Activated CD4-positive, alpha-beta T cell treated with anti-CD3 and anti-CD28 coated beads, Interleukin-2, amount 10 ng/mL, durations not matched to agents 24 days and 14 days (primary cell): ENCODE data around the gene CBLB. TPM values are rescaled to one million over a fixed set of nuclear protein-coding genes. Genes with fewer than 3 reads are reported as not detected.
"Not testable (repeated sequence)": the region's sequence is repeated elsewhere in the genome, so short reads cannot be mapped to it uniquely, and the experiment has no call there.

Experiments used
- DNase-seq: peaks from one replicate; pipeline ENCODE4 v3.0.0; 2022
- H3K27ac Mint-ChIP-seq: one replicate; pipeline ENCODE4 v1.8.0; 2022; ENCODE audit warnings: mild to moderate bottlenecking, mixed read lengths
- H3K27me3 Mint-ChIP-seq: one replicate; pipeline ENCODE4 v1.8.0; 2022; ENCODE audit warnings: mixed read lengths
- H3K36me3 Mint-ChIP-seq: one replicate; pipeline ENCODE4 v1.8.0; 2022; ENCODE audit warnings: low read depth, mild to moderate bottlenecking, mixed read lengths
- H3K4me1 Mint-ChIP-seq: one replicate; pipeline ENCODE4 v1.8.0; 2021; ENCODE audit warnings: mixed read lengths
- H3K4me3 Mint-ChIP-seq: one replicate; pipeline ENCODE4 v1.8.0; 2022; ENCODE audit warnings: mild to moderate bottlenecking, moderate library complexity, mixed read lengths
- H3K9me3 Mint-ChIP-seq: one replicate; pipeline ENCODE4 v1.8.0; 2021; ENCODE audit warnings: mixed read lengths
- intact Hi-C: fragments of 100-400 bp; cut with micrococcal nuclease; formaldehyde crosslinking; loops from one replicate; pipeline ENCODE4 v1.15.1; 2023
- total RNA-seq: library from RNA; stranded (reverse); gene quantifications from 2 replicates; pipeline ENCODE4 v1.2.3, GENCODE V29; 2022

CBLB gene
- total RNA-seq, 1 donor from 2014 or later, result 183 TPM

- peaks cover 73% of the 10 kb centered on the region for H3K36me3 Mint-ChIP-seq
- DNase-seq, intact Hi-C loops, H3K4me3 Mint-ChIP-seq, H3K27me3 Mint-ChIP-seq, H3K27ac Mint-ChIP-seq: not testable (repeated sequence)
- peaks cover 24% of the 10 kb centered on the region for H3K4me1 Mint-ChIP-seq
- H3K9me3 Mint-ChIP-seq, result peaks cover 19% of the 10 kb centered on the region
Observed at GRCh38 chr3:105727036-105727435, 141.8 kb downstream of the CBLB start.

- Mint-ChIP-seq H3K9me3 (peaks cover 21% of the 10 kb centered on the region), H3K27ac (no peak overlapping the region), H3K27me3 (no peaks in the 10 kb centered on the region), H3K36me3 (peaks cover 76% of the 10 kb centered on the region), H3K4me1 (peaks cover 22% of the 10 kb centered on the region), H3K4me3 (no peak overlapping the region)
- intact Hi-C loops, result no loop called here
- DNase-seq, result no peak
Observed at GRCh38 chr3:105722943-105723556, 145.8 kb downstream of the CBLB start.

GRCh38 chr3:105719791-105720190 lies 149.0 kb downstream of the CBLB start:
- Mint-ChIP-seq H3K27me3 (no peaks in the 10 kb centered on the region), H3K36me3 (peaks cover 75% of the 10 kb centered on the region), H3K9me3 (peaks cover 9% of the 10 kb centered on the region), H3K27ac (no peak overlapping the region), H3K4me3 (no peak overlapping the region), H3K4me1 (peaks cover 25% of the 10 kb centered on the region)
- DNase-seq, result no peak
- intact Hi-C loops, result no loop called here

GRCh38 chr3:105715372-105715771 lies 153.4 kb downstream of the CBLB start:
- Mint-ChIP-seq H3K9me3 (peaks cover 4% of the 10 kb centered on the region), H3K36me3 (peaks cover 74% of the 10 kb centered on the region), H3K27ac (no peak overlapping the region), H3K27me3 (no peaks in the 10 kb centered on the region), H3K4me1 (peaks cover 15% of the 10 kb centered on the region), H3K4me3 (no peak overlapping the region)
- DNase-seq, result no peak
- intact Hi-C loops, result no loop called here

- Mint-ChIP-seq H3K27ac (peak overlapping the region; percentile 43), H3K4me1 (peaks cover 21% of the 10 kb centered on the region), H3K4me3 (no peak overlapping the region), H3K36me3 (peaks cover 74% of the 10 kb centered on the region), H3K27me3 (no peaks in the 10 kb centered on the region), H3K9me3 (peaks cover 10% of the 10 kb centered on the region)
- intact Hi-C loops, result no loop called here
- DNase-seq, result no peak
Observed at GRCh38 chr3:105714453-105714852, 154.4 kb downstream of the CBLB start.

- H3K27me3 Mint-ChIP-seq, result no peaks in the 10 kb centered on the region
- peaks cover 55% of the 10 kb centered on the region for H3K36me3 Mint-ChIP-seq
- no peak for DNase-seq
- intact Hi-C loops, result no loop called here
- no peak overlapping the region for H3K4me3 Mint-ChIP-seq
- peaks cover 6% of the 10 kb centered on the region for H3K9me3 Mint-ChIP-seq
- H3K4me1 Mint-ChIP-seq, result peaks cover 14% of the 10 kb centered on the region
- no peak overlapping the region for H3K27ac Mint-ChIP-seq
Observed at GRCh38 chr3:105708980-105709379, 159.8 kb downstream of the CBLB start.

GRCh38 chr3:105707009-105707408 lies 161.8 kb downstream of the CBLB start:
- H3K9me3 Mint-ChIP-seq, result peaks cover 6% of the 10 kb centered on the region
- DNase-seq, result no peak
- no peak overlapping the region for H3K4me3 Mint-ChIP-seq
- intact Hi-C loops, result no loop called here
- H3K4me1 Mint-ChIP-seq, result peaks cover 18% of the 10 kb centered on the region
- H3K36me3 Mint-ChIP-seq, result peaks cover 62% of the 10 kb centered on the region
- H3K27me3 Mint-ChIP-seq, result no peaks in the 10 kb centered on the region
- H3K27ac Mint-ChIP-seq, result no peak overlapping the region

- intact Hi-C loops, result no loop called here
- Mint-ChIP-seq H3K4me1 (peaks cover 19% of the 10 kb centered on the region), H3K36me3 (peaks cover 65% of the 10 kb centered on the region), H3K27me3 (no peaks in the 10 kb centered on the region), H3K27ac (no peak overlapping the region), H3K9me3 (peaks cover 2% of the 10 kb centered on the region), H3K4me3 (no peak overlapping the region)
- DNase-seq, result no peak
Observed at GRCh38 chr3:105704726-105705410, 163.9 kb downstream of the CBLB start.

- peak overlapping the region; percentile 49 for H3K27ac Mint-ChIP-seq
- intact Hi-C loops, result no loop called here
- H3K36me3 Mint-ChIP-seq, result peaks cover 71% of the 10 kb centered on the region
- no peaks in the 10 kb centered on the region for H3K27me3 Mint-ChIP-seq
- no peak for DNase-seq
- H3K9me3 Mint-ChIP-seq, result no peaks in the 10 kb centered on the region
- H3K4me3 Mint-ChIP-seq, result no peak overlapping the region
- peaks cover 27% of the 10 kb centered on the region for H3K4me1 Mint-ChIP-seq
Observed at GRCh38 chr3:105700575-105700974, 168.2 kb downstream of the CBLB start.

DNA sequence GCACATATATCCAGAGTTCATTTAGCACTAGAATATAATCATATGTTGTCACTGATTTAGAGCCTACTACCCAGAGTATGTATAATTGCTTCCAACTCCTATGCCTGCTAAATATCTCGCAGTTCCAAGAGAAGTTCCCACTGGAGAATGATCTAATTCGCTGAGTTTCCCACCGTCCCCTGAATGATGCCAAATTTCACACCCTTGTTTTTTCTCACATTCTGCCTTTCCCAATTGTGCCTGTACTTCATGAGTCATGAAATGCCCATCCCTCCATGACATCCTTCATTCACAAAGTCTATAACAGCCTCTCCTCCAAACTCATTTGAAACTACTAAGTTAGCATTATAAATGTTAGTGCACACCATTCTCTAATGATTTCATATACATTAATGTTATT lies 177.2 kb downstream of the CBLB start:
- Mint-ChIP-seq H3K36me3 (peaks cover 60% of the 10 kb centered on the region), H3K4me3 (no peak overlapping the region), H3K27ac (no peak overlapping the region), H3K9me3 (peaks cover 6% of the 10 kb centered on the region), H3K4me1 (peaks cover 27% of the 10 kb centered on the region), H3K27me3 (no peaks in the 10 kb centered on the region)
- DNase-seq, result no peak
- intact Hi-C loops, result no loop called here

- Mint-ChIP-seq H3K4me1 (peaks cover 32% of the 10 kb centered on the region), H3K27ac (no peak overlapping the region), H3K4me3 (no peak overlapping the region), H3K36me3 (peaks cover 57% of the 10 kb centered on the region), H3K9me3 (peaks cover 6% of the 10 kb centered on the region), H3K27me3 (no peaks in the 10 kb centered on the region)
- intact Hi-C loops, result no loop called here
- no peak for DNase-seq
Observed at GRCh38 chr3:105691053-105691452, 177.8 kb downstream of the CBLB start.

- H3K4me1 Mint-ChIP-seq, result peaks cover 29% of the 10 kb centered on the region
- peaks cover 68% of the 10 kb centered on the region for H3K36me3 Mint-ChIP-seq
- H3K27me3 Mint-ChIP-seq, result no peaks in the 10 kb centered on the region
- H3K9me3 Mint-ChIP-seq, result peaks cover 4% of the 10 kb centered on the region
- H3K27ac Mint-ChIP-seq, result peak overlapping the region; percentile 38
- no peak overlapping the region for H3K4me3 Mint-ChIP-seq
- intact Hi-C loops, result loop anchor here (10.0 kb wide), 1 partner anchor 1376 kb away; no protein-coding TSS in a partner anchor
- no peak for DNase-seq
Observed at GRCh38 chr3:105688821-105689220, 180.0 kb downstream of the CBLB start.

- H3K9me3 Mint-ChIP-seq, result no peaks in the 10 kb centered on the region
- DNase-seq, result peak; percentile 53
- H3K4me1 Mint-ChIP-seq, result peaks cover 18% of the 10 kb centered on the region
- H3K27ac Mint-ChIP-seq, result peak overlapping the region; percentile 67
- H3K36me3 Mint-ChIP-seq, result peaks cover 65% of the 10 kb centered on the region
- H3K4me3 Mint-ChIP-seq, result no peak overlapping the region
- H3K27me3 Mint-ChIP-seq, result no peaks in the 10 kb centered on the region
- intact Hi-C loops, result loop anchor here (2.0 to 10.0 kb wide), 5 partner anchors 140 to 1378 kb away; partner anchors contain the start of gene CBLB
Observed at GRCh38 chr3:105686278-105686897, 182.4 kb downstream of the CBLB start.

DNA sequence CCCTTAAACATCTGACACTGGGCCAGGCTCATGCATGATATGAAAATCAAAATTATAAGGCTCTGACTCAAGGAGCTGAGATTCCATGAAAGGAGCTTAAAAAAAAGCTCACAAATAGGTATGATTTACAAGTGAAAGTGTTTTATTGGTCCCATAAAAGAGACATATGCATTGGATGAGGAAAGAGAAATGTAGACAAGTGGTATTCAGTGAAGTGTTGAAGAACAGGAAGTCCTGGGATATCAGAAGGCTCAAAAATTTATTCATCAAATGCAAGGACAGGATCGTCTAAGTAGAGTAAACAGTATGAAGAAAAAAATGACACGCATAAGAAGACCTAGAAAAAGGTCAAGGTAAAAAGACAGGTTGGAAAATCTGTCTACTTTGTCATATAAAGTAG lies 188.9 kb downstream of the CBLB start:
- H3K4me3 Mint-ChIP-seq, result no peak overlapping the region
- H3K27ac Mint-ChIP-seq, result peak overlapping the region; percentile 62
- H3K36me3 Mint-ChIP-seq, result peaks cover 75% of the 10 kb centered on the region
- intact Hi-C loops, result loop anchor here (10.0 kb wide), 1 partner anchor 1385 kb away; no protein-coding TSS in a partner anchor
- H3K27me3 Mint-ChIP-seq, result no peaks in the 10 kb centered on the region
- peaks cover 15% of the 10 kb centered on the region for H3K4me1 Mint-ChIP-seq
- H3K9me3 Mint-ChIP-seq, result peaks cover 15% of the 10 kb centered on the region
- no peak for DNase-seq
